ENCODE data around the gene ENDOU.
"Not testable (repeated sequence)": the region's sequence is repeated elsewhere in the genome, so short reads cannot be mapped to it uniquely, and the experiment has no call there.

The ENDOU gene

DNA sequence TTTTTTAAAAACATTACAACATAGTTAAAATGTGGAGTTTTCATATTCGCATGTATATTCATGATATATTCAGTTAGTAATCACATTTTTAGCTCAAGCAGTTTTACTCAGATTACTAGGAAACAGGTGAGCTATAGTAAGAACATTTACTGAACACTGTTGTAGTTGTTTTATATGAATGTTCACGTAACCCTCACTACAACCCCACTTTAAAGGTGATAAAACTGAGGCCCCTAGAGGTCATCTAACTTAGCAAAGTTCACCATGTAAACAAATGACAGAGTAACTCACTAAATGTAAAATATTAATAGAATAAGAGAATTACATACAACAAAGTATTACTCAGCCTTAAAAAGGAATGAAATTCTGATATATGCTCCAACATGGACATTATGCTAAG lies 45.5 kb downstream of the ENDOU start:
- H3K36me3 ChIP-seq (ENCODE audit: control insufficient read depth, insufficient read depth, low read length): no peaks in the 10 kb centered on the region
- no peaks in the 10 kb centered on the region for H3K4me1 ChIP-seq (ENCODE audit: control insufficient read depth, insufficient read depth, low read length)
- H3K9me3 ChIP-seq (ENCODE audit: control insufficient read depth, low read length): no peaks in the 10 kb centered on the region
- H3K9ac ChIP-seq (ENCODE audit: low read length): no peak overlapping the region
- H3K27me3 ChIP-seq (ENCODE audit: control insufficient read depth, insufficient read depth, low read length): no peaks in the 10 kb centered on the region
- H3K4me3 ChIP-seq (ENCODE audit: low read length): no peak overlapping the region

DNA sequence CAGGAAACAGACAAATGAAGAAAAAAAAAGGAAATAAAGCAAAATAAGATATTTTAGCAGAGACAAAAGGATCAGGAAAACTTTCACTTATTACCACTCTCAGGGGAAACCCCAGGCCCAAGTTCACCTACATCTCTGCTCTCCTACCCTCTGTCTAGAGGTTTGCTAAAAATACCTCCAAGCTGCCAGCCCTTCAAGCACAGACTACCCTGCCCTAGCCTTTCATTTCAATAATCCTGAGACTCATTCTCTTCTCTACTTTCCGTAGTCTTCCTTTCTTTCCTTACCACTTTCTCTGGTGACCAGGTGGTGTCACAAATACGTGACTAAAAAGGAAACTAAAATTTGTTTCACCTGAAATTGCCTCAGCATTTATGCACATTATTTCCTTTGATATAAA lies 53.2 kb downstream of the ENDOU start:
- H3K27me3 ChIP-seq (ENCODE audit: control insufficient read depth, insufficient read depth, low read length): no peaks in the 10 kb centered on the region
- no peaks in the 10 kb centered on the region for H3K4me1 ChIP-seq (ENCODE audit: control insufficient read depth, insufficient read depth, low read length)
- H3K9me3 ChIP-seq (ENCODE audit: control insufficient read depth, low read length): no peaks in the 10 kb centered on the region
- no peaks in the 10 kb centered on the region for H3K36me3 ChIP-seq (ENCODE audit: control insufficient read depth, insufficient read depth, low read length)
- H3K4me3 ChIP-seq (ENCODE audit: low read length): no peak overlapping the region
- no peak overlapping the region for H3K9ac ChIP-seq (ENCODE audit: low read length)

DNA sequence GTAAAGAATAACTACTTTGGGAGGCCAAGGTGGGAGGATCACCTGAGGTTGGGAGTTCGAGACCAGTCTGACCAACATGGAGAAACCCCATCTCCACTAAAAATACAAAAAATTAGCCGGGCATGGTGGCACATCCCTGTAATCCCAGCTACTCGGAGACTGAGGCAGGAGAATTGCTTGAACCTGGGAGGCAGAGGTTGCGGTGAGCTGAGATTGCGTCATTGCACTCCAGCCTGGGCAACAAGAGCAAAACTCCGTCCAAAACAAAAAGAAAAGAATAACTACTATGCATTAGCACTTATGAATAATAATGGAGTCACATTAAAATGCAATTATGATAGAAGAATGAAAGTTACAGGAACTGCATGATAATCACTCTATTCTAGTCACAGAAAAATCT lies 57.4 kb downstream of the ENDOU start:
- H3K4me1 ChIP-seq (ENCODE audit: control insufficient read depth, insufficient read depth, low read length); H3K36me3 ChIP-seq (ENCODE audit: control insufficient read depth, insufficient read depth, low read length); H3K9ac ChIP-seq (ENCODE audit: low read length); H3K27me3 ChIP-seq (ENCODE audit: control insufficient read depth, insufficient read depth, low read length); H3K4me3 ChIP-seq (ENCODE audit: low read length); H3K9me3 ChIP-seq (ENCODE audit: control insufficient read depth, low read length): not testable (repeated sequence)
